Retina (tissue), 1 donor: ENCODE data around the gene RWDD3.
A peak's percentile ranks its signal among the peaks of the same experiment; 100 is the strongest.

ENCODE experiments used
- DNase-seq: peaks from one replicate; pipeline ENCODE4 v3.0.0-alpha.2; 2016

Gene RWDD3, protein sequence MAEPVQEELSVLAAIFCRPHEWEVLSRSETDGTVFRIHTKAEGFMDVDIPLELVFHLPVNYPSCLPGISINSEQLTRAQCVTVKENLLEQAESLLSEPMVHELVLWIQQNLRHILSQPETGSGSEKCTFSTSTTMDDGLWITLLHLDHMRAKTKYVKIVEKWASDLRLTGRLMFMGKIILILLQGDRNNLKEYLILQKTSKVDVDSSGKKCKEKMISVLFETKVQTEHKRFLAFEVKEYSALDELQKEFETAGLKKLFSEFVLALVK

GRCh38 chr1:95233737-95234500, at the start of gene RWDD3:
Gene RWDD3 (plus strand): TSS chr1:95234210. CDS start chr1:95234231, 21 bp downstream.
- peak; percentile 95 for DNase-seq

DNA sequence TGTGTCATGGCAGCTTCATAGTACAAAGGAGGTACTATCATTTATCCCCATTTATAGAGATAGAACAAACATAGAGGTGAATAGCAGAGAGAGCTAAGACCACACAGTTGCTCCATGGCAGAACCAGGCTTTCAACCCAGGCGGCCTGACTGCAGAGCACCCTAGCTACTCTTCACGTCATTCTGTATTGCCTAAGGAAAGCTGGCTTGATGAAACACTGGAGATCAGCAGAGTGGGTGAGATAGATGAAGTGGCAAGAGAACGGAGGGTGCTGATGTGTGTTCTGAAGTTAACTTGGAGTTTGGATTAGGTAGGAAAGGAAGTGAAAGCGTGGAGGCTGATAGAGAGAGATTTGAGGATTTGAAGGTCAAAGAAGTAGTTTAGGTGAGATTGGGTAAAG, 47.9 kb upstream of the RWDD3 start:
- no peak for DNase-seq

DNA sequence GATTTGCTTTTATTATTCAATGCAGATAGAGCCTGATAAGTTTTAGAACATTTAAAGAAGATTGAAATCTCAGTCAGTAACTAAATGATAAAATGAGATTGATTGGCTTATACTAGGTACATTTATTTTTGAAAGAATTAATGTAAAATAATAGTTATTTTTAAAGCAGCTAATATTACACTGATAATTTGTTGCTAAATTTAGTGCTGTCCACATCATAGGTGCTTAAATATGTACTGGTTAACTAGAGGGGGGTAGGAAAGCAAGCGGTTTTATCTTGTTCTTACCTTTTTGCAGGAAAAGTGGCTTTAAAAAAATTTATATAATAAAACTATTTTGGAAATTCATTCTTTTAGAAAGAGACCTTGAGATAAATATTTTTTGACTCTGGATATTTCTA, 40.4 kb upstream of the RWDD3 start:
- no peak for DNase-seq

DNA sequence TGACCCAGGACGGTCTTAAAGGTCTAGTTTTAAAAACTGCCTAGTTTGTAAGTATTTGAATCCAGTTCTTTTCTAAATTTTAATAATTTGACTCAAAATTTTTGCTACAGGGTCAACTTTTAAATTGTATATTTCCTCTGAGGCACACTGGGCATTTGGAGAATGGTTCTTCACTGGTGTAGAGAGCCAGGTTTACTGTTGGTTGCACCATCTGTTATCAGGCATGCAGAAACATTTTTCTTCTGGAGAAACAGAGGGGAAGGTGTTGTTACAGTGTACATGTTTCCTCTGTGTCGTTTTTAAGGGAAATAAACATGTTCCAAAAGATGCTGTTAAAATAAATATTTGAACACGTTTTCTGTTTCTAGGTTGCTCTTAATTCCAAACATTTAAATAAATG, 39.0 kb upstream of the RWDD3 start:
- DNase-seq: no peak

GRCh38 chr1:95196017-95196416, 38.0 kb upstream of the RWDD3 start:
- DNase-seq: no peak

DNA sequence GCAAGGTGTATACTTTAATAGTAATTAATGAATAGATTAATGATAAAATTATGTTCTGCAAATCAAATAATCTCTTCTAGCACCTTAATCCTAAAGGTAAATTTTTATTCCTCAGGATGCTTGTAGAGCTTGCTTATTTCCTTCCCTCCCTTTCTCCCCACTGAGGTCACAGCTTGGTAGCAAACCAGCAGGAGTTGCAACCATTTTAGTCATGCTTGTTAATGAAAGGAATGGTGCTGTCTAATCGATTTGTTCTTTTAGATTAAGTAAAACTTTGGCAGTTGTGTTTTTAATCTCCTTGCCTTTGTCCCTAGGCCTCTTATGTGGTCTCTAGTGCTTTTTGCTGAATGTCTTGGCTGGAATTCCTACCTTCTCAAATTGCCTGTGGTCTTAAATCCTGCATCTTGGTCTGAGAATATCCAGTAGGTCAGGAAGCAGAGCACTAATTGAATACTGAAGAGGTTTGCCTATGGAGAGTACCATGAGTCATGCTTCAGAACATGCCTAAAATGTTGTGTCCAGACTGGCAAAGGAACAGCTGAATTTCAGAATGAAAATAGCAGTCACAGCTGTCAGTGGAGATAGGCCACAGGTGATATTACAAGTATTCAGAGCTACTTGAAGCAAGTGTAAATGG, 36.3 kb upstream of the RWDD3 start:
- no peak for DNase-seq

DNA sequence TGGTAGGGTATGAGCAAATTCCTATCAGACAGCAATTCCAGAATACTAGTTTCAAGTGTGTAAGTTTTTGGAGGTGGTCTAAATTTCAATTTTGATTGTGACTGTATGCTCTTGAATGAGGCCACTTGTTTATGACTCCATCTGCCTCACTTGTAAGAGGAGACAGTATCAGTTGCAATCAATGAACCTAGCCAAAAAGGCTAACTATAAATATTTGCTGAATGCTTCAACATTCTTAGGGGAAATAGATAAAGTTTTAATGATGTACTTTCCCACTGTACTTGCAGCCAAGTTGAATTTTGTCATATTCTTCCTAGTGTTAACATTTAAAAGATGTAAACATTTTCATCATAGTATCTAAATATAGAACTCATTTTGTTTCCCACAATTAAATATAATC, 32.1 kb upstream of the RWDD3 start:
- DNase-seq: no peak

DNA sequence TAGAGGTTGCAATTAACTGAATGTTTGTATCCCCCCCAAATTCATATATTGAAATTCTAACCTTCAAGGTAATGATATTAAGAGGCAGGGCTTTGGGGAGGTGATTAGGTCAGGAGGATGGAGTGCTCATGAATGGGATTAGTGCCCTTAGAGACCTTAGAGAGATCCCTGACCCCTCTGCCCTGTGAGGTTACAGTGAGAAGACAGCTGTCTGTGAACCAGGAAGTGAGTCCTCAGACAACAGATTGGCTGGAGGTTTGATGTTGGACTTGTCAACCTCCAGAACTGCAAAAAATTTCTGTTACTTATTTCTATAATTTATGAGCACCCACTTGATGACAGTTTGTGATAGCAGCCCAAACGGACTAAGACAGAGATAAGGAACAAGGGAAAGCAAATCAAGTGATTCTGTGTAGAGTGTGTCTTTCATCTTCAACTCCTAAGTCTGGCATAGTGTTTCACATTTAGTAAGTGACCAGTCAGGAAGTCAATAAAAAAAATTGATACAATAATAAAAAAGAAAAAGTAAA, 30.0 kb upstream of the RWDD3 start:
- no peak for DNase-seq

- DNase-seq: no peak
These were observed 27.5 kb upstream of the RWDD3 start for GRCh38 chr1:95206514-95206913.

GRCh38 chr1:95207223-95207935, 26.6 kb upstream of the RWDD3 start:
- no peak for DNase-seq

DNA sequence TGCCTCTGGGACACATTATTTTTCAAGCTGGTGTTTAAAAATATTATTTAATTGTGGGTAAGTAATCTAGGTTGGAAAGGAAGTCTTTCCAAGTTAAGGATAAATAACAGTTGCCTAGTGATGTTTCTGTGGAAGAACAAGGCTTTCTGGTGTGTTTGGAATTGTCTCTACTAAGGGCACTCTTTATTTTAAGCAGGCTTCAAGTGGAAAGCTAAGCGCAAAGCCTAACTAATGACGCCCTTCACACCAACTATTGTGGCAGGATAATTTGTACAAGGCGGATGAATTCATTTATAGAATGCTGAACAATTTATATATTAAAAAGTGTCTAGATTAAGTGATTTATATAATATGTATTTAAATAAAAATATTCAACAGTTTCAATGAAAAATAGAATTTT, 25.1 kb upstream of the RWDD3 start:
- DNase-seq: no peak

DNA sequence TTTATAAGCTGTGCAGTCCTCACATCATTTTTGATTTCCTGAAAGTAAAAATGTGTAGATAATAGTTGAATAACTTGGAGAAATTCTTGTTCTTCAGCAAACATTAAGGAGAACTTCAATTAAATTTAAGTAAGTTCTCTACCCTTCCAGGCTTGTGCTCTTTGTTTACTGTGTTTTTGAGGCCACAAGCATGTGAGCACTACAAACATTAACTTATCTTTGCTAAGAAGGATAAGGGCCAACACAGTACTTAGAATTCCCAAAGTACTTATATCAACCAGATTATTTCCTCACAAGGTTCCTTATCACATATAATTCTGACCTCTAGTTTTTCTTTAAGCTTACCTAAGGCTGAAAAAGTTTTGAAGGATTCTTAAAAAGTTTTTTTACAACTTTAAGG, 24.7 kb upstream of the RWDD3 start:
- no peak for DNase-seq

GRCh38 chr1:95216292-95216990, 17.6 kb upstream of the RWDD3 start:
- no peak for DNase-seq

- no peak for DNase-seq
These were observed 16.6 kb upstream of the RWDD3 start for GRCh38 chr1:95217371-95217770.

DNA sequence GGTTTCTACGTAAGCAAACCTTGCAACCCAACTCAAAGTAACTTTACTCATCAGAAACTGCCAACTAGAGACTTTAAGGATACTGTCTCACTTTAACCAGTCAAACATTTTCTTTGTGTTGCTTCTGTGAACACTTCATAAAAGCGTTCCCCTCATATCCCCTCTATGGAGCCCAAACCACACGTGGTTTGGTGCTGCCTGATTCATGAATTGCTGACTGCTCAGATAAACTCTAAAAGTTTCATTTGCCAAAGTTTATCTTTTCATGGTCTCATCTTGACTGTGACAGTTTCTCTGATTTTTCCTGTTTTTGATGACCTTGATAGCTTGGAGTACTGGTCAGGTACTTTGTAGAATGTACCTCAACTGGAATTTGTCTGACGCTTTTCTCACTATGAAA, 14.6 kb upstream of the RWDD3 start:
- DNase-seq: no peak

- no peak for DNase-seq
These were observed 12.7 kb upstream of the RWDD3 start for GRCh38 chr1:95221306-95221705.

GRCh38 chr1:95222629-95223028, 11.4 kb upstream of the RWDD3 start:
- DNase-seq: no peak

GRCh38 chr1:95223110-95223509, 10.9 kb upstream of the RWDD3 start:
- DNase-seq: no peak

GRCh38 chr1:95226781-95227660, 7.0 kb upstream of the RWDD3 start:
- no peak for DNase-seq

- no peak for DNase-seq
These were observed 5.0 kb upstream of the RWDD3 start for GRCh38 chr1:95229037-95229436.

DNA sequence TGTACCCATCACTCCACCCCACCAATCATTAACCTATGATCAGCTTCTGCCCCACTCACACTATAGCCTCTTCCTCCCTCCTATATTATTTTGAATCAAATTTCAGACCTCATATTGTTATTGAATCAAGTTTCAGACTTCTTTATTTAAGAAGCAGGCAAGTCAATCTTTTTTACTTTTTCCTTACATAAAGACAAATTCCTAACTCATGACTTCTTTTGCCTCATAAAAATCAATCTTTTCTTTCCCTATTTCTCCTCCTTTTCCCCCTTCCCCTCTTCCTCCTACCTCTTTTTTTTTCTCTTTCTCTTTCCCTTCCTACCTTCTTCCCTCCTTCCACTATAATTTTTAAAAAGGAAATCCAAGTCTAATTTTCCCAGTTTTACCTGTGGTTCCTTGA, 4.3 kb upstream of the RWDD3 start:
- DNase-seq: no peak

GRCh38 chr1:95230256-95230655, 3.8 kb upstream of the RWDD3 start:
- no peak for DNase-seq
